BLaER1 (cell line): ENCODE results near the gene KIF3C.
A peak's percentile ranks its signal among the peaks of the same experiment; 100 is the strongest.

Experiments
- H3K27ac ChIP-seq: shearing (Covaris generic); formaldehyde crosslinking; 2 replicates; pipeline ENCODE4 v1.8.1; 2022
- H3K27me3 ChIP-seq: shearing (Covaris generic); formaldehyde crosslinking; 2 replicates; pipeline ENCODE4 v1.8.1; 2022
- H3K36me3 ChIP-seq: shearing (Covaris generic); formaldehyde crosslinking; 2 replicates; pipeline ENCODE4 v1.8.1; 2022
- H3K4me1 ChIP-seq: shearing (Covaris generic); formaldehyde crosslinking; 2 replicates; pipeline ENCODE4 v1.8.1; 2022
- H3K4me2 ChIP-seq: shearing (Covaris generic); formaldehyde crosslinking; 2 replicates; pipeline ENCODE4 v1.8.1; 2022
- H3K4me3 ChIP-seq: shearing (Covaris generic); formaldehyde crosslinking; 2 replicates; pipeline ENCODE4 v1.8.1; 2022
- H3K9ac ChIP-seq: shearing (Covaris generic); formaldehyde crosslinking; 2 replicates; pipeline ENCODE4 v1.8.1; 2022
- H3K9me3 ChIP-seq: shearing (Covaris generic); formaldehyde crosslinking; 2 replicates; pipeline ENCODE4 v1.8.1; 2022
- H4K20me1 ChIP-seq: shearing (Covaris generic); formaldehyde crosslinking; 2 replicates; pipeline ENCODE4 v1.8.1; 2022
- Cebpa-rat ChIP-seq: shearing (Covaris generic); IDR thresholded peaks from 2 replicates; pipeline ENCODE4 v1.8.1; 2022

Gene KIF3C

DNA sequence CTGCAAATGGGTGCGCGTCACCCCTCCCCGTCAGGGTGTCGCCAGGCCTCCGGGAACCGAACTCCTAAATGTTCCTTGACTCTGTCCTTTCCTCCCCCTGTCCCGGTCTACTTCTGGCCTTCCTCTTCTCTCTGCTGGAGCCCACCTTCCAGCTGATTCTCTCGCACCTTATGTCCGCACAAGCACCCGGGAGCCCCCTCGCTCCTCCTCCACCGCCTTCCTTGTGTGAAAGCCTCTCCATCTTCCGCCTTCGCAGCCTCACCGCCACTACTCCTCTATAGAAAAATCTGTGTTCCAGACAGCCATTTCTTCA is 627 bp upstream of the KIF3C start:
- H3K4me3 ChIP-seq: peak overlapping the region; percentile 78; the same call in 1 of the 2 replicates
- H3K4me1 ChIP-seq: peaks cover 40% of the 10 kb centered on the region
- 0 out of 2 replicates have a peak overlapping the region, but pooled peaks have one; percentile 85 for H3K9ac ChIP-seq
- no peaks in the 10 kb centered on the region for H3K27me3 ChIP-seq
- peaks cover 7% of the 10 kb centered on the region; the same call in 1 of the 2 replicates for H3K36me3 ChIP-seq
- no peak overlapping the region for H3K27ac ChIP-seq
- no peaks in the 10 kb centered on the region for H4K20me1 ChIP-seq
- TF ChIP-seq Cebpa-rat: no peak
- H3K4me2 ChIP-seq: peak overlapping the region; percentile 55
- H3K9me3 ChIP-seq: no peaks in the 10 kb centered on the region

DNA sequence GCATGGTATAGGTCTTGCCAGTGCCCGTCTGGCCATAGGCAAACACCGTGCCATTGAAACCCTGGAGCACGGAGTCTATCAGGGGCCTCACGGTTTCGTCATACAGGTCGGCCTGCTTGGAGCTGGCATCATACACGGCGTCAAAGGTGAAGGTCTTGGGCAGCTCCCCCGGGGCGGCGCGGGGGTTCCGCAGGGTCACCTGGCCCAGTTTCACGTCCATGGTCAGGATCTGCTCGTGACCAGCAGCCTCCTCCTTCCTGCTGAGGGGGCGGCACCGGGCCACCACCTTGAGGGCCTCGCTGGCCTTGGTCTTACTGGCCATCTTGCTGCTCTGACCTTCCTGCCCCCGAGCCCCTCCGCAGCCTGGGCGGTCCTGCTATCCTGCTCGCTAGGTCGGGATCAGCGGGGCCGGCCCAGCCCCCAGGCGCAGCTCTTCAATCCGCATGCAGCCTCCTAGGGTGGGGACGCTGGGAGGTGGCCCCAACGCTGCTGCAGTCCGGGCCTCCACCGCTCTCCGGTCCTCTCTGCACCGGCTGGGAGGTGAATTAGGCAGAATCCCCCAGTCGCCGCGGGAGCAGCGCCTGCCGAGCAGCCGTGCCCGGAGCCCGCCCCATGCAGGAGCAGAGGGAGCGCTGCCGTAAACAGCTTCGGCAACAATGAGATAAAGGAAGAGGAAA is 563 bp downstream of the KIF3C start:
- H3K4me1 ChIP-seq: peaks cover 50% of the 10 kb centered on the region
- no peak for TF ChIP-seq Cebpa-rat
- peak overlapping the region; percentile 78 for H3K4me3 ChIP-seq
- H3K9ac ChIP-seq: peak overlapping the region; percentile 85
- peak overlapping the region; percentile 79 for H3K27ac ChIP-seq
- H3K4me2 ChIP-seq: peak overlapping the region; percentile 99
- H3K27me3 ChIP-seq: no peaks in the 10 kb centered on the region
- H3K9me3 ChIP-seq: no peaks in the 10 kb centered on the region
- no peaks in the 10 kb centered on the region for H4K20me1 ChIP-seq
- H3K36me3 ChIP-seq: peaks cover 9% of the 10 kb centered on the region; the same call in 1 of the 2 replicates

DNA sequence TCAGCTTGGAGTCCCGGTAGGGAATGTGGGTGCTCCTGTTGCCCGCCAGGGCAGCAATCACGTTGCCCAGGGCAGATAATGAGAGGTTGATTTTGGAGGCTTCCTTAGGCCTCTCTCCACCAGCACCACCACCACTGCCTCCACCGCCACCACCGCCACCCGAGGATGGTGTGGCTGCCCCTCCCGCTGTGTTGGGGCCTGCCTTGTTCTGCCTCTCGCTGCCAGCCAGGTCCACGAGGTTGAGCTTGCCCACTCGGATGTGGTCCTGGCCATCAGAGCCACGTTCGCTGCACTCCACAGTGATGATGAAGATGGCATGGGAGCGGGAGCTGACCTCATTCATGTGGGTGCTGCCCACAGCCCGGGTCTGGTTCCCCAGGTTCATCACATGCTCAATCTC is 1.3 kb downstream of the KIF3C start:
- Histone ChIP-seq H3K9ac (peak overlapping the region; percentile 85; the same call in 1 of the 2 replicates), H3K9me3 (no peaks in the 10 kb centered on the region), H3K4me1 (peaks cover 50% of the 10 kb centered on the region), H3K27ac (0 out of 2 replicates have a peak overlapping the region, but pooled peaks have one; percentile 79), H3K36me3 (peaks cover 11% of the 10 kb centered on the region), H3K4me3 (peak overlapping the region; percentile 78), H3K4me2 (peak overlapping the region; percentile 99), H3K27me3 (no peaks in the 10 kb centered on the region), H4K20me1 (no peaks in the 10 kb centered on the region)
- no peak for TF ChIP-seq Cebpa-rat

DNA sequence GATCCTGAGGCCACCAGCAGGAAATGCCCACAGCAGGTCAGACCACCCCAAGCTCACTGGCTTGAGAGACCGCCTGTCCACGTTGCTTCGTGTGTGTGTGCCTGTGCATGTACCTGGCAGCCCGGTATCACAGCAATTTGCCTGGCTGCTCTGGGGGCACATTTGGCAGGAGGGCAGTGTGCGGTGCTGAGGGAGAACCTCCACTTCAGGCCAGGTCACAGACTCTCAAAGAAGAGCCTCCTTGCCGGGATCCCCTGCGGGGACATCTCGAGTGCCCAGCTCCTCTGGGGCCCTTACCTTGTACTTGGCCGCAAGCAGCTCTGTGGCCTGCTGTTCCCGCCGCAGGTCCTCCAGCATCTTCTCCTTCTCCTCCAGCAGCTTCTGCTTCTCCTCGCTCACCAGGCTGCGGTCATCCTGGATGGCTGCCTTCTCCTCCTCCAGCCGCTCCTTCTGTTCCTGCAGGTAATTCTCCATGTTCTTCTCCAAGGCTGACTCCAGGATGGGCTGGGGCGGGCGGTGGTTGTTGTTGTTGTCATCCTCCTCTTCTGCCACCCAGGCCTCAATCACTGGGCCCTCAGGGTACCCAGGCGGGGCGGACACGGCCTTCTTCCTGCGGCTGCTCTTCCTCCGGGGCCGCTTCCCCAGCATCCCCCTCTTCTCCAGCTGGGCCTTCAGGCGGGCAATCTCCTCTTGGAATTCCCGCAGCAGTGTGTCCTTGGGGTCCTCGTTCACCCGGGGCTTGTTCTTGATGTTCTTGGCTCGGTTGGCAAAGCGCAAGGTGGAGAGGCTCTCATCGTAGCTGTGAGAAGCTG is 2.0 kb downstream of the KIF3C start:
- H3K27ac ChIP-seq: no peak overlapping the region
- peaks cover 14% of the 10 kb centered on the region for H3K36me3 ChIP-seq
- no peaks in the 10 kb centered on the region for H4K20me1 ChIP-seq
- H3K9ac ChIP-seq: 0 out of 2 replicates have a peak overlapping the region, but pooled peaks have one; percentile 45
- peaks cover 50% of the 10 kb centered on the region for H3K4me1 ChIP-seq
- no peak for TF ChIP-seq Cebpa-rat
- H3K27me3 ChIP-seq: no peaks in the 10 kb centered on the region
- peak overlapping the region; percentile 99 for H3K4me2 ChIP-seq
- H3K4me3 ChIP-seq: no peak overlapping the region
- H3K9me3 ChIP-seq: no peaks in the 10 kb centered on the region

DNA sequence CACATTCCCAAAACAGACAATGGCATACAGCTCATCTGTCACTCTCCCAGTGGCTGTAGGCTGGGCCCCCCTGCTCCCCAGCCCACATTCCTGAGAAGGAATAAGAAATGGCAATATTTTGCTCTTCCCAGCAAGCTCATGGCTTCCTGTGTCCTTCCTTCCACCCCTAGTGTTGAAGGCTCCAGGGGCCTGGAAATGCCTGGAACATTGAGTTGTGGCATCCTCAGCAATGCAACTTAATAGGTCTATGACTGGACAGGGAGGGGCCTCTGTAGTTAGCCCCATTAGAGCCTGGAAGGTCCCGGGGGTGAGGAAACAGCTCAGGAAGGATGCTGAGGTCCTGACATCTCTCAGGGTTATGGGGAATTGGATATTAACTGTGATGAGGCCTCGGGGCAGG is 3.3 kb downstream of the KIF3C start:
- no peaks in the 10 kb centered on the region for H3K9me3 ChIP-seq
- no peak for TF ChIP-seq Cebpa-rat
- H3K27me3 ChIP-seq: no peaks in the 10 kb centered on the region
- H4K20me1 ChIP-seq: no peaks in the 10 kb centered on the region
- no peak overlapping the region for H3K27ac ChIP-seq
- H3K4me1 ChIP-seq: peaks cover 50% of the 10 kb centered on the region
- H3K4me3 ChIP-seq: no peak overlapping the region
- H3K4me2 ChIP-seq: peak overlapping the region; percentile 99
- H3K9ac ChIP-seq: no peak overlapping the region
- H3K36me3 ChIP-seq: peaks cover 16% of the 10 kb centered on the region

GRCh38 chr2:25977768-25978167 is 4.5 kb downstream of the KIF3C start:
- no peak overlapping the region for H3K4me3 ChIP-seq
- no peak overlapping the region for H3K9ac ChIP-seq
- no peaks in the 10 kb centered on the region for H3K27me3 ChIP-seq
- peak overlapping the region; percentile 99 for H3K4me2 ChIP-seq
- H3K27ac ChIP-seq: 0 out of 2 replicates have a peak overlapping the region, but pooled peaks have one; percentile 3
- H3K9me3 ChIP-seq: no peaks in the 10 kb centered on the region
- no peaks in the 10 kb centered on the region for H4K20me1 ChIP-seq
- H3K36me3 ChIP-seq: peaks cover 25% of the 10 kb centered on the region
- TF ChIP-seq Cebpa-rat: no peak
- peaks cover 50% of the 10 kb centered on the region for H3K4me1 ChIP-seq

DNA sequence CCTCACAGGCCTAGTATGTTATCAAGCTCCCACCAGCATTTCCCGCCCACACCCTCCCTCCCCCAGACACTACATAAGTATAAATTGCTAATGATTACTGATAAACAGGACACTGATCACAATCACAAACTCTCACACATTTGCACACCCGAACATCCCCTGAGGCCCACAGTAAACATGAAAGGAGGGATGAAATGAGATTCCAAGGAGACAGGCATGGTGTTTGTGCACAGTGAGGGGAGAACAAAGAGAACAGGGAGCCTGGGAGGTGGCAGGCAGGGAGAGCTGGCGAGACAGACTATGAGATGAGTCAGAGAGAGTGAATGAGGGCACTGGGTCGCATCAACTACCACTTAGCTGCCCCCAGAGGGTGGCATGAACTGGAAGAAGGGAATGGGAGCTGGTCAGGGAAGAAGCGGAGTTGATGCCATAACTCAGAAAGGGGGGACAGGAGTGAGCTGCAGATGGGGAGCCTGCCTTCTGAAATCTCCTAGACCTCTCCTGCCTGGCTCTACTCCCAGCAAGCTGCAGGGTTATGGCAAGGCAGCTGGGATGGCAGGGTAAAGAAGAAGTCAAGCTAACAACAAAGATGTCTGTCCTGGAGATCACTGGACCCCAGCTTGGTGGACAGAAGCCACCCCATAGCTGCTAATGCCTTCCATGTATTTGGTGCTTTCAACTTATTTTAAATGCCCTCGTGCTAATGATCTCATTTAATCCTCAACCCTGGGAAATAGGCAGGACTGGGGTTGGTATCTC is 5.1 kb downstream of the KIF3C start:
- H3K27me3 ChIP-seq: no peaks in the 10 kb centered on the region
- peaks cover 28% of the 10 kb centered on the region for H3K36me3 ChIP-seq
- H3K4me3 ChIP-seq: no peak overlapping the region
- H3K27ac ChIP-seq: 0 out of 2 replicates have a peak overlapping the region, but pooled peaks have one; percentile 3
- H4K20me1 ChIP-seq: peaks cover 2% of the 10 kb centered on the region; the same call in 1 of the 2 replicates
- no peak for TF ChIP-seq Cebpa-rat
- peak overlapping the region; percentile 99 for H3K4me2 ChIP-seq
- no peak overlapping the region; the same call in 1 of the 2 replicates for H3K9ac ChIP-seq
- no peaks in the 10 kb centered on the region for H3K9me3 ChIP-seq
- peaks cover 55% of the 10 kb centered on the region for H3K4me1 ChIP-seq

DNA sequence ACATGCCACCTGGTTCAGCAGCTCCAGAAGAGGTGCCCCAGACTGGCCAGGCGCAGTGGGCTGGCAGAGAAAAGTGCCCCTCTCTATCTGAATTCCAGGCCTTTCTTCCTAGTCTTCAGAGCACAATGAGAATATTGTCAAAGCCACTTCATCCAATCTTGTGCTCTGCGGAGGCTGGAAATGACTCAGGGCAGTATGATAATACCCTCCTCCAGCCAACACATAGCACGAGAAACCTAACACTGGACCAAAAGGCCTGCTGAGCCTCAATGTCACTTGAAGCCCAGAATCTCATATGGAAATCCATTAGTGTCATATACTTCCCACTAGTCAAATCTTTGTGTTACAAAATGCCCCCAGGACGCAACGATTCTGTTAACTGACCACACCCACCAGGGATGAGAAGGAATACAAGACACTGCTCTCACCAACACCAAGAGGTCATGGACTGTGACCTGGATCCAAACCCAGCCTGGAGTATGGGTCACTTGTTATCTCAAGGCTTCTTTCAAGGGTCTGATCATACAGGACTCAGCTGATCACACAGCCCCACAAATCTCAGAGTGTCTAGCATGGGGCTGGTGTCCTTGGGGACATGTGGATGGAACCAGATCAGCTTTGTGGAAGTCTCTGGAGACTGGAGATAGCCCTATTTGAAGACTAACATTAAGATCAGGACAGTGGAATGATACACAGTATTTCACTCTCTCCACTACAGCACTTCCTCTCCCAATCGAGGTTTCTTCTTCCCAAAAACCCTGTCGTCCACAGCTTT is 10.1 kb downstream of the KIF3C start:
- peaks cover 5% of the 10 kb centered on the region; the same call in 1 of the 2 replicates for H4K20me1 ChIP-seq
- no peak overlapping the region for H3K9ac ChIP-seq
- peaks cover 8% of the 10 kb centered on the region for H3K4me1 ChIP-seq
- no peaks in the 10 kb centered on the region for H3K9me3 ChIP-seq
- no peak overlapping the region for H3K4me3 ChIP-seq
- H3K27me3 ChIP-seq: no peaks in the 10 kb centered on the region
- H3K4me2 ChIP-seq: no peak overlapping the region
- TF ChIP-seq Cebpa-rat: no peak
- no peak overlapping the region for H3K27ac ChIP-seq
- H3K36me3 ChIP-seq: peaks cover 57% of the 10 kb centered on the region

DNA sequence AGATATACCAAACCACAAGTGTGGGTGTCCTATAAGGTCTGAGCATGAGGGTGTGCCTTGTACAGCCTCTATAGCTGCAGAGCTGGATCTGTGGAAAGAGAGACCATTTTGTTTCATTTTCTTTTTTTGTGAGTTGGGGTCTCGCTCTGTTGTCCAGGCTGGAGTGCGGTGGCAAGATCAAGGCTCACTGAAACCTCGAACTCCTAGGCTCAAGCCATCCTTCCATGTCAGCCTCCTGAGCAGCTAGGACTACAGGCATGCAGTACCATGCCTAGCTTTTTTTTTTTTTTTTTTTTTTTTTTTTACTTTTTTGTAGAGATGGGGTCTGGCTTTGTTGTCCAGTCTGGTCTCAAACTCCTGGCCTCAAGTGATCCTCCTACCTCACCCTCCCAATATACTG is 10.7 kb downstream of the KIF3C start:
- TF ChIP-seq Cebpa-rat: no peak
- H3K27ac ChIP-seq: no peak overlapping the region
- H3K9me3 ChIP-seq: no peaks in the 10 kb centered on the region
- no peak overlapping the region for H3K4me2 ChIP-seq
- peaks cover 5% of the 10 kb centered on the region; the same call in 1 of the 2 replicates for H4K20me1 ChIP-seq
- no peak overlapping the region for H3K4me3 ChIP-seq
- H3K36me3 ChIP-seq: peaks cover 63% of the 10 kb centered on the region
- no peaks in the 10 kb centered on the region for H3K27me3 ChIP-seq
- no peak overlapping the region for H3K9ac ChIP-seq
- 0 out of 2 replicates have a peak, but pooled peaks cover 5% of the 10 kb centered on the region for H3K4me1 ChIP-seq
